RPMI8226 (cell line): ENCODE data around the gene PERM1.
"Not testable (repeated sequence)": the region's sequence is repeated elsewhere in the genome, so short reads cannot be mapped to it uniquely, and the experiment has no call there.

ENCODE experiments used
- DNase-seq: peaks from one replicate; pipeline ENCODE4 v3.0.0-alpha.2; 2015

The PERM1 gene, protein sequence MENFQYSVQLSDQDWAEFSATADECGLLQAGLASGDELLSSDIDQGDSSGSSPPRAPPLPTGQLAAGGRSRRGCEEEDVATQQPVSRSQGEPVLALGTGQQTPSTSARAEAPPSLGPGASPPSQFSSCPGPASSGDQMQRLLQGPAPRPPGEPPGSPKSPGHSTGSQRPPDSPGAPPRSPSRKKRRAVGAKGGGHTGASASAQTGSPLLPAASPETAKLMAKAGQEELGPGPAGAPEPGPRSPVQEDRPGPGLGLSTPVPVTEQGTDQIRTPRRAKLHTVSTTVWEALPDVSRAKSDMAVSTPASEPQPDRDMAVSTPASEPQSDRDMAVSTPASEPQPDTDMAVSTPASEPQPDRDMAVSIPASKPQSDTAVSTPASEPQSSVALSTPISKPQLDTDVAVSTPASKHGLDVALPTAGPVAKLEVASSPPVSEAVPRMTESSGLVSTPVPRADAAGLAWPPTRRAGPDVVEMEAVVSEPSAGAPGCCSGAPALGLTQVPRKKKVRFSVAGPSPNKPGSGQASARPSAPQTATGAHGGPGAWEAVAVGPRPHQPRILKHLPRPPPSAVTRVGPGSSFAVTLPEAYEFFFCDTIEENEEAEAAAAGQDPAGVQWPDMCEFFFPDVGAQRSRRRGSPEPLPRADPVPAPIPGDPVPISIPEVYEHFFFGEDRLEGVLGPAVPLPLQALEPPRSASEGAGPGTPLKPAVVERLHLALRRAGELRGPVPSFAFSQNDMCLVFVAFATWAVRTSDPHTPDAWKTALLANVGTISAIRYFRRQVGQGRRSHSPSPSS

DNA sequence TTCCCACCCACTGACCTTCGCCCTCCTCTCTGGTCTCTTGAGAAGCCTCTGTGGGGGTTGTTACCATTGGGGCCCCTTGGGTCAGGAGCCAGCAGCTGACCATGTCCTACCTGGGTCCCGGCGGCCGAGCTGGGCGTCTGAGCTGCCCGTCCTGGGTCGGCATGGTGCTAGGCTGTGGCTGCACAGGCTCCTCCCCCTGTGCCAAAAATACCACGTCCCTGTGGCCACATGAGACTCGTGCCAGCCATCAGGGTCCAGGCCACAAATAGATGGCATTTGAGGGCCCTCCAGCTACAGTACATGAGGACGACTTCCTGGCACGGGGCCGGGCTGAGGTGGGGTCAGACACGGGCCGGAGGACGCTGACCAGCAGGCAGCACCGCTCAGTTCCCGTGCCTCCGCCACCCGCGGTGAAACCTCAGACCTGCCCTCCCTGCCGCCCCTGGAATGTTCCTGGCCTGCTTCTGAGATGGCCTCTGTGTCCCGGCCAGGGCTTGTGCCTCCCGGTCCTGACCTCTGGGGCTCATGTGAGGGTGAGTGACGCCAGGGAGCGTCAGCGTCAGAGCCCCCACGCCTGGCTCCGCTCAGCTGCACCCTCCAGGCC, at the start of gene PERM1:
PERM1 (minus strand) TSS at position 139 of the 604 bp plus-strand sequence. CDS start 1,064 bp downstream, outside the sequence.
- no peak for DNase-seq

DNA sequence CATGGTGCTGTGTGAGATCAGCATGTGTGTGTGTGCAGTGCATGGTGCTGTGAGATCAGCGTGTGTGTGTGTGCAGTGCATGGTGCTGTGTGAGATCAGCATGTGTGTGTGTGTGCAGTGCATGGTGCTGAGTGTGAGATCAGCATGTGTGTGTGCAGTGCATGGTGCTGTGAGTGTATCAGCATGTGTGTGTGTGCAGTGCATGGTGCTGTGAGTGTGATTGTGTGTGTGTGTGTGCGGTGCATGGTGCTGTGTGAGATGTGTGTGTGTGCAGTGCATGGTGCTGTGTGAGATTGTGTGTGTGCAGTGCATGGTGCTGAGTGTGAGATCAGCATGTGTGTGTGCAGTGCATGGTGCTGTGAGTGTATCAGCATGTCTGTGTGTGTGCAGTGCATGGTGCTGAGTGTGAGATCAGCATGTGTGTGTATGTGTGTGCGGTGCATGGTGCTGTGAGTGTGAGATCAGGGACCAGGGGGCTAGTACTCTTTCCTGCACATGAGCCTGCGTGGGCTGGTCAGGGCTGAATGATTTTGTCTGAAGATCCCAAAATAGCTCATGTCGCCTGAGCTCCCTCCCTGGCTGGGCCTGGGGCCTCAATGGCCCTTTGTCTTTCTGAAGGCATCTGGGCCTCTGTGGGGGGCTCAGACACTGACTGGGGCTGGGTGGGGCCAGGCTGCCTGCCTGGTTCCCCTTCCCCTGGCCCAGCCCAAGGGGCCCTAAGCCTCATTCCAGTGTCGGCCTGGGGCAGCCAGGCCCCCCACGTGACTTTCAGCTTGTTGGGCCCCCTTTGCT, 49.2 kb upstream of the PERM1 start:
- not testable (repeated sequence) for DNase-seq

DNA sequence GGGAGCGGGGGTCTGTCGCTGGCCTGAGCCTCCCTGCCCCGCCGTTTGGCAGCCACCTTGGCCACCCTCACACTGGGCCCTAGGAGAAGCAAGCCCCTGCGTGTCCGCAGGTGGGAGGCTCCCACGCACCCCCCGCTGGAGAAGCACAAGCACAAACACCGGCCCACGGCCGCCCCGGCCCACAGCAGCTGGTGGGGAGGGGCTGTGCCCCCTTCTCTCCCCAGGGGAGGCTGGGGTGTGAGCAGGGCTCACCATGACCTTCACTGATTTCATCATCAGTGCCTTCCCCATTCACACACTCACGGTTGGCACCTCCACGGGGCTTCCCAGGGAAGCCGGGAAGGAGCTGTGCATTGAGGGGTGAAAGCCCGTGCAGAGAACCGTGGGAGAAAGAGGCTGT, 45.9 kb upstream of the PERM1 start:
- no peak for DNase-seq

DNA sequence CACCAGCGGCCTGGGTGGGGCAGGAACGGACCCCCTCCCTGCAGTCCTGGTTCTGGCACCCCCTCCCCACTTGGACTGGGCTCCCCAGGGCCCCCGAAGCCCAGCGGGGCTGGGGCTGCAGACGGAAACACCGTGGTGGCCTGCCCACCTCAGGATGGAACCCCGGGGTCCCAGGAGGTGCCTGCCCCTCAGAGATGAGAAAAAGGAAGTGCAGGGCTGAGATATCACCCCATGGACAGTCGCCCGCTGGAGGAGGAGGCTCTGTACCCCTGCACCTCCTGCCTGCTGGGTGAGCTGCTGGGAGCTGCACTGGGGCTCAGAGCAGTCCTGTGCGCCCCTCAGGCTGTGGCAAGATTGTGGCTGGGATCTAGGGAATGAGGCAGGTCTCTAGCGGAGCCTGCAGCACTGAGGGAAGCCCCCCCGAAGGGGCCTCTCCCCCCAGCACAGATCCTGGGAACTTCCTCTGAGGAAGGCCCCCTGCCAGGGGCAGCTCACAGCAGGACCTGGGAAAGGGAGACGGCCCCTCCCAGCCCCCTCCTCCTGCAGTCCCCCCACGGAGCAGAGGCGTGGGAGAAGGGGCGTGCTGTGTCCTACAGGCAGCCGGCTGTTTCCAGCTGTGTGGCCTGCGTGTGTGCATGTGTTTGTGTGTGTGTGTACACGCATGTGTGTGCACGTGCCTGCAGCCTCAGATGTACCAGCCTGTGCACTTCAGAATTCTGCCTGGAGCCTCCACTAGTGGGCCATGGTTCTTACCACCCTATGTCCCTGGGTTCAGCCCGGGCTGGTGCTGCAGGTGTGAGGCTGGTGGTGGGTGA, 44.9 kb upstream of the PERM1 start:
- DNase-seq: no peak

DNA sequence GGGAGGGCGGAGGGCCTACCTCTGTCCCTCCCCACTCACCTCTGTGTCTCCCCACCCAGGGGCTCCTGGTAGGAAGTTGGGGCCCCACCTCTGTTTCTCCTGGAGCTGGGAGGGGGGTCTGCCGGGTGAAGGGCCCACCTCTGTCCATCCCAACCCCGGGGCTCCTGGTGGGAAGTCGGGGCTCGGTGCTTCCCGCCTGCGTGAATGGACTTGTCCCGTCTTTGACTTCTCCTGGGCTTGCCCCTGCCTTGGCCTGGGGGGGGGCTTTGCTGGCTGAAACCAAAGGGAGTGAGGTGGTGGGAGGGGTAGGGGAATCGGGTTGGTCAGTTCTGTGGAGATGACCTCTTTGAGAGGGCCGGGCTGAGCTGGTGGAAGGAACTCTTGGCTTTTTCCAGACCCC, 43.8 kb upstream of the PERM1 start:
- no peak for DNase-seq

DNA sequence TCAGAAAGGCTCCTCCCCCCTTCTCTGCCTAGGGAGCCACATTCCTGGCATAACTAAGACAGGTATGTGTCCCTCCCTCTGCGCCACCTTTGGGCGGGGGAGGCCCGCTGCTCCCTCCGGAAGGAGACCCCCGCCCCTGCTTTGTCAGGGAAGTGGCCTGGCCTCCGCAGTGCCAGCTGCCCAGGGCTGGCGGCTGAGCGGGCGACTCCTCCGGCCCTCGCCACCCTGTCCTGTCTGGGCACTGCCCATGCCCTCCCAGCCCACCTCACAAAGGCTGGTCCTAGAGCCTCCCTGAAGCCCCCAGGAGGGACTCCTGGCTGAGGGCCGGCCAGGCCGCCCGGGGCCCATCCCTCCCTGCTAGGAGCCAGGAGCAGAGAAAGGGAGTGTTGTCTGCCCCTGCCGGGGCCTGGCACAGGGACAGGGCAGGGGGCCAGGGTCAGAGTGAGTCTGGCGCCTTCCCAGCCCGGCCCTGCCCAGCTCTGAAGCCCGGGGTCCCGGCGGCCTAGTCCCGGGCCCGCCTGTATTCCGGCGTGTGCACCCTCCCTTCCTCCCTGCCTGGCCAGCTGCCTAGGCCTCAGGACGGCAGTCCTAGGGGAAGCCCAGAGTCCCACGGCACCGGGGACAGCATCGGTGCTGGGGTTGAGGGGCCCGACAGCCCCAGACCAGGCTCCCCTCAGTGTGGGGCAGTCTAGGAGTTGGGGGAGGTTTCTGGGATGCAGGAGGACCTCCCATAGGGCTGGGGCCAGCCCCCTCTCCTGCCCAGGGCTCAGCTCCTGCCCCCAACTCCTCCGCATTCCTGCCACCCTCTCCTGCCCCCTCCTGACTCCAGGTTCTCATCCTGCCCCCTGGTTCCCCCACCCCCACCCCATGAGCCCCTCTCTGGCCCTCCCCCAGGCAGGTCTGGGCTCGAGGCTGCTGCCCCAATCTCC, 43.1 kb upstream of the PERM1 start:
- DNase-seq: no peak

DNA sequence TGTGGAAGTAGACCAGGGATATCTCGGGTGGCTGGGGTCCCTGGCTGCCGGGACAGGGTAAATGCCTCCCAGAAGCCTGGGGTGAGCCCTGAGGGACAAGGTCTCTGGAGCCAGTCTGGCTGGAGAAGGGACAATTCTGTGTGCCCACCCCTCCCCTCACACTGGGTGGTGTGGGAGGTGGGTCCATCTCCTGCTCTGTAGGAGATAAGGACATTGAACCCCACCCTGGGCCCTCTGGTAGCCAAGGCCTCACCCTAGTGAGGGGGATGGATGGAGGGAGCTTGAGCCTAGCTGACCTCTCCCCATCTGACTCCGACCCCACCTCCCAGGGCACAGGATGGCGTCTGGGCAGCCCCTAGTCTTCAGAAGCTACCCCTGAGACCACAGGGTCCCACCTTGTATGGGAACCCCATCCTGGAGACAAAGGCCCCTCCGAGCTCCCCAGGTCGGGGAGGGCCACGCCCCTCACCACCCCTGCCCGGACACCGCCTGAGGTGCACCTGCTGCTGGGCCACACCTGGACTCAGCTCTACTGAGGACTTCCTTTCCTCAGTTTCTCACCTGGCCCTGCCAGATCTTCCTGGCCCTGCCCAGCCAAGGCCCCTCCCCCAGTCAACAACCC, 42.4 kb upstream of the PERM1 start:
- no peak for DNase-seq

DNA sequence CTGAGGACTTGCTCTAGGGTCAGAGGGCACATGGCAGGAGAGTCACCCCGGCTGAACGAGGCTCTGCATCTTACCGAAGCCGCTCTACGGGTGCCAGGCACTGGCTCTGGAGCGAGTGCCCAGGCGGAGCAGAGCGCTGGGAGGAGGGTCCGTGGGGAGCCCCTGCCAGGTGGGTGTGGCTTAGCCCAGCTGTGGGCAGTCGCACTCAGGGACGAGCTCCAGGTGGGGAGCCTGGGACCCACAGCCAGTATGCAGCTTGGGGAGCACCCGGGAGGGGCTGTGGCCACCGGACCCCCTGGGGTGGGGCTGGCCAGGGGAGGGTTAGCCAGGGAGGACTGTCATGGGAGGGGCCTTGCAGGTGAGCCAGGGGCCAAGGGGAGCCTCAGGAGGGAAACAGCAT, 41.8 kb upstream of the PERM1 start:
- no peak for DNase-seq

DNA sequence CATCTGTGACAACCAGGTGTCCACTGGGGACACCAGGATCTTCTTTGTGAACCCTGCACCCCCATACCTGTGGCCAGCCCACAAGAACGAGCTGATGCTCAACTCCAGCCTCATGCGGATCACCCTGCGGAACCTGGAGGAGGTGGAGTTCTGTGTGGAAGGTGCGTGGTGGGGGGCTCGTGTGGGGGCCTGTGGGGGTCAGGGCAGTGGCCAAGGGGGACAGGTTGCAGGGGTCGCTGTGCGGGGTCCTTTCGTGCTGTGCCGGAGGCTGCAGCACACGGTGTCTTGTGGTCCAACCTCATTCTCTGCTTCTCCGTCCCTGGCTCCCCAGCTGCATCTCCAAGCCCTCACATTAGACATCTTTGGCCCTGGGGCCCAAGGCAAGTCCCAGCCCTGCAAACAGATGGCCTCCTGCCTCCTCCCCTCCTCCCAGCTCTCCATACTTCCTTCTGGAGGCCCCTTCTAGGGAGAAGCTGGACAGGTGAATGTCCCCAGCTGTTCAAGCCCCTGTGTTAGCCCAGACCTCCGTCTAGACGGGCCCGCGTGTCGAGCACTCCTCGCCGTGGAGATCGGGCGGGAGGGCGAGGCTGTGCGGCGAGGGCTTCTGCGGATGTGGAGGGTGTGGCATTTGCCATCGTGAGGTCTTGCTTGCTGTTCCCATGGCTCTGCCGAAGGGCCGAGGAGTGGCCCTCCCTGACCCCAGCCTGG, 40.6 kb upstream of the PERM1 start:
- no peak for DNase-seq

DNA sequence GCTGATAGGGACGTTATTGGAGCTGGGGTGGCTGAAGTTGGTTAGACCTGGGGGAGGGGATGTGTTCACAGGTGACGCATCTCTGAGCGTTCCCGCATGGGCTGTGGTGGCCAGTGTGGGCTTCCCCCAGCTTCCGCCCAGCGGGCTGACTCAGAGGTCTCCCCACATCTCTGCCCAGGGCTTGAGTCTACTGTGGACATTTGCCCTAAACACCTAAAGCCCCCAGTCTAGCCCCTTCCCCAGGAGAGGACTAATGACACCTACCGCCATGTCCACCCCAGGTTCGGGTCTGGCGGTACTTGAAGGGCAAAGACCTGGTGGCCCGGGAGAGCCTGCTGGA, 40.0 kb upstream of the PERM1 start:
- DNase-seq: no peak

DNA sequence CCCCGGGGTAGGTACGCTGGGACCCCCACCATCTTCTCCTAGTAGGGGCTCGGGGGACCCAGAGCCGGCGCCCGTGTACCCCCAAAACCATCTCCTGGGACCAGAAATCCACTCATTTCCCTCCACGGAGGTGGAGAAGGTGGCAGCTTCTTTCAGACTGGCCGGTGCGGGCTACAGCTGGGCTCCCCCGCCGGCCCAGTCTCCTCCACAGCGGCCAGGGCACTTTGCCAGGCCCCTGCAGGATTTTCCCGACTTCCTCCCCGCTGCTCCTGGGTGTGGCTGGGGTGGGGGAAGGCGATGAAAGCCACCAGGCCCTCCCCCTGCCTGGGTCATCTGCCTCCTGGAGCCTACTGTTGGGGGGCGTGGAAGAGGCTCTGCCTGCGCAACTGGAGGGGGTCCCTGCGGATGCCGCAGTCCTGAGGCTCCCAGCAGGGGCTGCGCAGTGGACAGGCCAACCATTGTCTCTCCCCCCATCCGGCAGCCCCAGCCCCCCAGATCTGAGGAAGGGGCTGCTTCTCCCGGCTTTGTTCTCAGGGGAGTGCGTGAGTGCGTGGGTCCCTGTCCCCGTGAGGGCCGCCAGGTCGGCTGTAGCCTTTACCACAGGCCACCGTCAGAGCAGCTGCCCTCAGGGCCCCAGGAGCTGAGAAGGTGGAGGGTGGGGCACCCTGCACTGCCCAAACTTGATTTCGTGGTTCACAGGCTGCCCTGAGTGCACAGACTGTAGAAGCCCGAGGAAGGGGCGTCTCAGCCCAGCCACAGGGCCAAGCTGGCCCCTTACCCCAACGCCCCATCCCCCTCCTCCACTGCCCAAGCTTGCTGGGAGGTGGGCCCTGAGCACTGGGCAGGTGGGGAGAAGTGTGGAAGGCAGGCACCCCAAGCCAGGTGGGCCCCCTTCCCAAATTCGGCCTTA, 39.4 kb upstream of the PERM1 start:
- DNase-seq: peak; percentile 59

DNA sequence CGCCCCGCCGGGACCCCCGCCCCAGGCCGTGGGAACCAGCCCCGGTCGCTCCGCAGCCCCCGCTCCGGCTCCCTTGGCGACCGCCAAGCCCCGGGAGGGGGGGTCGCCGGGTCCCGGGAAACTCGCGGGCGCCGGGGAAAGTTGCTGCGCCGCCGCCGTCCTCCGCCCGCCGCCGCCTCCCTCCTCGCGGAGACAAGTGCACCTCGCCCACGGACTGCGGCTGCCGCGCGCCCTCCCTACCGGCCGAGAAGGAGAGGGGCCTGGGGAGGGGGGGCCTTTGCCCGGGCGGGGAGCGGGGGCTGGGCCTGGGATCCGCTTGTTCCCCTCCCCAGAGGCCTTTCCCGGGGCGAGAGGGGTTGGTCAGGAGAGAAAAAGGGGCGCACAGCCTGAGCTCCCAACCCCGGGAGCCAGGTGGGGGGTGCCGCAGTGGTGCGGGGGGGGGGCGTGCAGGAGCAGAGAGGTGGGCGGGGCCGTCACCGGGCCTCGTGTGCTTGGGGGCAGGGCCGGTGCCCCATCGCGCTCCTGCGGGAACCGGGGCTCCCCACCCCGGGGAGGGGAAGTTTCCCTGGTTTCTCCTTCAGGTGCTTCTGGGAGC, 38.6 kb upstream of the PERM1 start:
- peak; percentile 58 for DNase-seq

DNA sequence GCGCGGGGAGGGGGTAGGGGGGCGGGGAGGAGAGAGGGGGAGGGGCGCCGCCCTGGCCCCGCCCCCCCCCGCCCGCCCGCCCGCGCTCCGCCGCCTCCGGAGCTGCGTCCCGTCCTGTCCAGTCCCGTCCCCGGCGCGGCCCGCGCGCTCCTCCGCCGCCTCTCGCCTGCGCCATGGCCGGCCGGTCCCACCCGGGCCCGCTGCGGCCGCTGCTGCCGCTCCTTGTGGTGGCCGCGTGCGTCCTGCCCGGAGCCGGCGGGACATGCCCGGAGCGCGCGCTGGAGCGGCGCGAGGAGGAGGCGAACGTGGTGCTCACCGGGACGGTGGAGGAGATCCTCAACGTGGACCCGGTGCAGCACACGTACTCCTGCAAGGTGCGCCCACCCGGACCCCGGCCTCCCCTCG, 38.1 kb upstream of the PERM1 start, which contains the start of gene AGRN:
AGRN (plus strand) TSS at position 121 of the 405 bp plus-strand sequence; CDS start at position 174, 53 bp downstream.
- no peak for DNase-seq

DNA sequence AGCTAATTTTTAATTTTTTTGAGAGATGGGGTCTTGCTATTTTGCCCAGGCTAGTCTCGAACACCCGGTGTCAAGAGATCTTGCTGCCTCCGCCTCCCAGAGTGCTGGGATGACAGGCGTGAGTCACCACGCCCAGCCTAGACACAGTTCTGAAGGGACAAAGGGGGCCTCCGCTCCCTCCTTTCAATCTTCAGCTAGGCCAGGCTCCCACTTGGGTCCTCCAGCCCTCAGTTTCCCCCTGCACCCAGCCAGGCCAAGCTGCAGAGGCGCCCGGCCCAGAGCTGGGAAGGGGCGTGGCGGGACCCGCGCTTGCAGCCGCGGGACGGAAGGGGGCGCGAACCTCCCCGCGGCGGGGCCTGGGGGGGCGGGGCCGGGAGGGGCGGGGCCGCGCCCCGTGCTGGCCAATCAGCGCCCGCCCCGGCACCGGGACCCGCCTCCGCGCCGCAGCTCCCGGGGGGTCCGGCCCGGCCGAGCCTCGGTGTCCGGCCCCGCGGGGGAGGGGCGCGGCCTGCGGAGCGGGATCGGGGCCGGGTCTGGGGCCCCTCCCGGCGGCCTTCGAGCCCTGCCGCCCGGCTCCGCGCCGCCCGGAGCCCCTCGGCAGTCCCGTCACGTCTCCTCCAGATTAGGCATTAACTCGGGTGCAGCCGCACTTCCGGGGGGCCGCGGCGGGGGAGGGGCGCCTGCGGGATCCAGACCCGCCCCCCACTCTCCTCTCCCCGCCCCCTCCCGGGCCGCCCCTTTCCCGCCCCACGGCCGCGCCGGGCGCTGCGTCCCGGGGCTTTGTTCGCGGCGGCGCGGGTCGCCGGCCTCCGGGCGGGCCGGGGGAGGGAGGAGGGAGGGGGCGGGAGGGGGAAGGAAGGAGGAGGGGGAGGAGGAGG, 37.5 kb upstream of the PERM1 start:
- peak; percentile 91 for DNase-seq

DNA sequence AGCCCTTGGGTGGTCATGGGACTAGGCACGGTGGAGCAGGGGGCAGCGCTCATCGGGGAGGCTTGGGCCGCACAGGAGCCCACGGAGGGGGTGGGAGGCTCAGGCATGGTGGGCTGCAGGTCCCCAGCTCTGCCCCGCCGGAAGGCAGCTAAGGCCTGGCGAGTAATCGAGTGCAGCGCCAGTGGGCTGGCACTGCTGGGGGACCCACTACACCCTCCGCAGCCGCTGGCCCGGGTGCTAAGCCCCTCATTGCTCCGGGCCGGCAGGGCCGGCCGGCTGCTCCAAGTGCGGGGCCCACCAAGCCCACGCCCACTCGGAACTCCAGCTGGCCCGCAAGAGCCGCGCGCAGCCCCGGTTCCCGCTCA, 36.4 kb upstream of the PERM1 start:
- DNase-seq: not testable (repeated sequence)

DNA sequence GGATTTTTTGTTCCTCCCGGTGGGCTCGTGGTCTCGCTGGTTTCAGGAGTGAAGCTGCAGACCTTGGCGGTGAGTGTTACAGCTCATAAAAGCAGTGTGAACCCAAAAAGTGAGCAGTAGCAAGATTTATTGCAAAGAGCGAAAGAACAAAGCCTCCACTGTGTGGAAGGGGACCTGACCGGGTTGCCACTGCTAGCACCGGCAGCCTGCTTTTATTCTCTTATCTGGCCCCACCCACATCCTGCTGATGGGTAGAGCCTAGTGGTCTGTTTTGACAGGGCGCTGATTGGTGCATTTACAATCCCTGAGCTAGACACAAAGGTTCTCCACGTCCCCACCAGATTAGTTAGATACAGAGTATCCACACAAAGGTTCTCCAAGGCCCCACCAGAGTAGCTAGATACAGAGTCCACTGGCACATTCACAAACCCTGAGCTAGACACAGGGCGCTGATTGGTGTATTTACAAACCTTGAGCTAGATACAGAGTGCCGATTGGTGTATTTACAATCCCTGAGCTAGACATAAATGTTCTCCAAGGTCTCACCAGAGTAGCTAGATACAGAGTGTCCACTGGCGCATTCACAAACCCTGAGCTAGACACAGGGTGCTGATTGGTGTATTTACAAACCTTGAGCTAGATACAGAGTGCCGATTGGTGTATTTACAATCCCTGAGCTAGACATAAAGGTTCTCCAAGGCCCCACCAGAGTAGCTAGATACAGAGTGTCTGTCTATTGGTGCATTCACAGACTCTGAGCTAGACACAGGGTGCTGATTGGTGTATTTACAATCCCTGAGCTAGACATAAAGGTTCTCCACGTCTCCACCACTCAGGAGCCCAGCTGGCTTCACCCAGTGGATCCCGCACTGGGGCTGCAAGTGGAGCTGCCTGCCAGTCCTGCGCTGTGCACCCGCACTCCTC, 35.8 kb upstream of the PERM1 start:
- DNase-seq: not testable (repeated sequence)
